Jurkat, Clone E6-1 (cell line): ENCODE data around the gene PPP1R10.

Source experiments
- DNase-seq: peaks from one replicate; pipeline ENCODE4 v3.0.0-alpha.2; 2011; ENCODE audit warnings: low read depth, low spot score
- H3K4me3 ChIP-seq: 2 replicates; pipeline ENCODE4 v1.5.1; 2011; ENCODE audit warnings: mild to moderate bottlenecking, low read length, control low read depth, moderate library complexity

Gene PPP1R10

DNA sequence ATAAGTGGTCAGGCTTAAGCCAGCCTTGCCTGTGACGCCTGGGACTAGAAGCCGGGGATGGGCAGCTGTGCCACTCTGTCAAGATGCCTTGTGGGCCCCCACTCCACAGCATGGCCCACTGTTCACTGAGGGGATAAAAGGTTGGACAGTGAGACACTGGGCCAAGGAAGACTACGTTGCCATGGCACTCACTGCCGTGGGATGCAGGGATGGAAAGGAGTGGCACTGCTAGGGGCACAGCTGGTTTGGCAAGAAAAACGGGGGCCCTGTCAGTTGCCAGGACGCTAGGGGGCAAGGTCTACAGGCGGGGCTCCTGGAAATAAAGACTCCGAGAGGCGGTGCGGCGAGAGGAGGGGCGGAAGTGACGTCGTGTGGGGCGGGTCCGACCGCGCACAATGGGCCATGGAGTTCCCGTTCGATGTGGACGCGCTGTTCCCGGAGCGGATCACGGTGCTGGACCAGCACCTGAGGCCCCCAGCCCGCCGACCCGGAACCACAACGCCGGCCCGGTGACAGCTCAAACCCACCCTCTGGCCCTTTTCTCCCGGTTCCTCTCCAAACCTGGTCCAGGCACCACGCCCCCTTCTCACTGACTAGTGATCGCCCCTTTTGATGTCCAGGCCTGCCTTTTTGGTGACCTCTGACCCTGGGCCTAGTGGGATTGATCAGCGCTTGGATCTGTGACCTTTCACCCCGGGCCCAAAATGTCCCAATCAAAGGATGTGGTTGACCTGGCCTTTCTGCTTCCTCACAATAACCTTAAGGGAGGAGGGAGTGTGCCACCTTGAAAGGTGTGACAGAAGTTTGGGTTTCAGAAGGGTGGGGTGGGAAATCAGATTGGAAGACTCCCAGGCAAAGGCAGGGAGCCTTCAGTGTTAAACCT, 9.7 kb upstream of the PPP1R10 start, which contains the start of gene ATAT1:
TSS of gene ATAT1 (plus strand) at position 391 of the 883 bp plus-strand sequence.
- peak within 1 kb of the TSS; percentile 76 for H3K4me3 ChIP-seq
- DNase-seq, result peak; percentile 70

DNA sequence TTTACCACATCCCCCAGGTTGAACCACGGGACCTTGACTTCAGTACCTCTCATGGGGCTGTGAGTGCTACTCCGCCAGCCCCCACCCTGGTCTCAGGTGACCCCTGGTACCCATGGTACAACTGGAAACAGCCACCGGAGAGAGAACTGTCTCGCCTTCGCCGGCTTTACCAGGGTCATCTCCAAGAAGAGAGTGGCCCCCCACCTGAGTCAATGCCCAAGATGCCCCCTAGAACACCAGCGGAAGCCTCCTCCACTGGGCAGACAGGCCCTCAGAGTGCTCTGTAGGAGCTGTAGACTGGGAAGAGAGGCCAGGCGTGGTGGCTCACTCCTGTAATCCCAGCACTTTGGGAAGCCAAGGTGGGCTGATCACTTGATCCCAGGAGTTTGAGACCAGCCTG, 8.5 kb upstream of the PPP1R10 start:
- DNase-seq, result no peak
- no peak overlapping the region for H3K4me3 ChIP-seq

DNA sequence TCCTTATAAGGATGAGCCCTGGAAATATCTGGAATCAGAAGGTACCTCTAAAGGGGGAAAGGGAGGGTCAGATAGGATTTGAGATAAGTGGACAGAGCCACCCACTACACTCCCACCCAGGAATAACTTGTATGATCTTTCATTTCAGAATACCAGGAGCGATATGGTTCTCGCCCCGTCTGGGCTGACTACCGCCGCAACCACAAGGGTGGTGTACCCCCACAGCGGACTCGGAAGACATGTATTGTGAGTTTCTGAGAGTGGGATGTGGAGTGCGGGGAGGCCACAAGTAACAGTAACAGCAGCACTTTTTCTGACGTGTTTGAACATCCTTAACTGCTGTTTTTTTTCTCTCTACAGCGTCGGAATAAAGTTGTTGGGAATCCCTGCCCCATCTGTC, 2.5 kb upstream of the PPP1R10 start:
- DNase-seq, result no peak
- no peak overlapping the region for H3K4me3 ChIP-seq

DNA sequence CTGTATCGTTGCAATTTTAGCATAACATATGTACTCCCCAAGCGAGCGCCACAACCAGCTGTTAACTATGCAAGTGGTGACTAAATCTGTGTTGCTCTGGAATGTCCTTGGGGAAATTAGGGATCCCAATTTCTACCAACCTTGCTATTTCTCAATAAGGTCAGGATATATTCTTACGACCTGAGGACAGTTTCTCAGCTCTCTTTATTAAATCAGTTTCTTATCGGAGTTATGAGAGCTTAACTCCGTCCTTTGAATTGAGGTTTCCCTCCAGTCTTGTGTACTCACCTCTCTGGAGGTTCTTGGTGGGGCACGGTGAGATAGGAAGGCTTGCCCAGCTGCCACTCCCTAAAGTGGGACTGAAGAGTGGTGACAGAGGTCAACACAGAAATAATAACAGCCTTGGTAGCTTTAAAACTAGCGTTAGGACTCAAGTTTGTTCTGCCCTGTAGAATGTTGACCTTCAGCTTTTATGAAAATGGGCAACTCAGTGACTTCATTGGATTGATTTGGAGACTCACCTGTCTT, 1.3 kb upstream of the PPP1R10 start:
- no peak for DNase-seq
- H3K4me3 ChIP-seq, result peak overlapping the region; percentile 68

DNA sequence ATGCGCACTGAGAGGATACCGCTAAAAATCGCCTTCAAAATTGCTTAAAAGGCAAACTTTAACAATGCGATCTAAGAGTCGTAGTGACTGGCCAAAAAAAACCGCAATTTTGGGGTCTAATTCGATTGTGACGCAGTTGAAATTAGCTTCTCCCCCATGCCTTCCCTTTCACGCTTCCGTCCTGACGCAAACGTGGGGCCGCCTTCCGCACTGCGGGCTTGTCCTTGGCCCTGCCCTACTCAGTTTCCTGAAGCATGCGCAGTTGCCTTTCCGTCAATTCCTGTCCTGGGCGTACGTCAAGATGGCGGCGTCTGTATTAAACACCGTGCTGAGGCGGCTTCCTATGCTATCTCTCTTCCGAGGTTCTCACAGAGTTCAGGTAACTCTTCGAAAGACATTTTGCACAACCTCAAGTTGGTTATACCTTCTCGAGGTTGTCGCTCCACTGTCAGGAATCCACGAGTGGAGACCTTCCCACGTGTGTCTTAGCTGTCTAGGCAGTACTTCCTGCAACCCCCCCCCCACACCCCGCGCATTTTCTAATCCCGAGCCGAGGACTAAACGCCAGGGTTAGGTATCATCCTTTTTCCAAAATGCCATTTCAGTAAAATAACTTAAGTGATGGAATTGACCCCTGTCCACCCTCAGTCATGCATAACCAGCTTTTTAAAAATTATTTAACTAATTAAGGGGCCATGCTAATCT, 674 bp upstream of the PPP1R10 start, which contains the start of gene MRPS18B:
TSS of gene MRPS18B (plus strand) at position 276 of the 705 bp plus-strand sequence. CDS start at position 302, 26 bp downstream.
- peak; percentile 98 for DNase-seq

DNA sequence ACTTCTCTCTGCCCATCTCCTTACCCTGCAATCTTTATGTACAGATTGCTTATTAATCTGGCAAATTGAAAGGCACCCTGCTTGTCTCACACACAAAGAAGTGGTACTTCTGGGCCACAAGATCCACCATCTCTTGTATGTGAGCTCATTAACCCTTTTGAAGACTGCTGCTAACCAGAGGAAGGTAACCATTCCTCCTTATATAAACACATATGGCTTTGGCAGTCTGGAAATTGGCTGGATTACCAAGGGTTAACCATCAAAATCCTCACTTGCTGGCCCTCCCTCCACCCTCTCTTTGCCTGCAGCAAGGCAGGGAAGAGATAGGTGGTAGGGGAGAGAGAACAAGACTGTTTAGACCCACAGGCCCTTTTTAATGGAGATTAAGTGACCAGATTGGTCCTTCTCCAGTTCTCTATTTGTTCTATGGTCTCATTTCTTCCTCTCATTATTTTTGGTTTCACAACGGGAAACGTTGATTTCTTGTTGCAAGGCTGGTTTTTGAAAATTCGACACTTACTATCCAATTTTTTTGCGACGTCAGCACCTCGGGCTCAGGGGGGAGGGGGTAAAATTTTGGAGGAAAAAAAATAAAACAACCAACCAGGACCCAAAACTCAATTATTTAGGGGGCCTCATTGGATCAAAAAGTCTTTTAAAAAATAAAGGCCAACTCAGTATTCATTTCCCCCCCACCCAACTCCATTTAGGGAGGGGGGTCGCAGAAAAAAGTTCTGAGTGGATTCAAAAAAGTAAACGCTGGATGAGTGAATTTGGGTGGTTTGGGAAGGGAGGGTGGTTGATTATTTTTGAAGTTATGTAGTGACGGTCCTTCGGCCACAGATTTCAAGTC, 859 bp downstream of the PPP1R10 start:
- peak overlapping the region; percentile 96 for H3K4me3 ChIP-seq
- DNase-seq, result no peak

More for the DNA sequence above, 674 bp upstream of the PPP1R10 start, which contains the start of gene MRPS18B:
- H3K4me3 ChIP-seq, result peak within 1 kb of the TSS; percentile 96

DNA sequence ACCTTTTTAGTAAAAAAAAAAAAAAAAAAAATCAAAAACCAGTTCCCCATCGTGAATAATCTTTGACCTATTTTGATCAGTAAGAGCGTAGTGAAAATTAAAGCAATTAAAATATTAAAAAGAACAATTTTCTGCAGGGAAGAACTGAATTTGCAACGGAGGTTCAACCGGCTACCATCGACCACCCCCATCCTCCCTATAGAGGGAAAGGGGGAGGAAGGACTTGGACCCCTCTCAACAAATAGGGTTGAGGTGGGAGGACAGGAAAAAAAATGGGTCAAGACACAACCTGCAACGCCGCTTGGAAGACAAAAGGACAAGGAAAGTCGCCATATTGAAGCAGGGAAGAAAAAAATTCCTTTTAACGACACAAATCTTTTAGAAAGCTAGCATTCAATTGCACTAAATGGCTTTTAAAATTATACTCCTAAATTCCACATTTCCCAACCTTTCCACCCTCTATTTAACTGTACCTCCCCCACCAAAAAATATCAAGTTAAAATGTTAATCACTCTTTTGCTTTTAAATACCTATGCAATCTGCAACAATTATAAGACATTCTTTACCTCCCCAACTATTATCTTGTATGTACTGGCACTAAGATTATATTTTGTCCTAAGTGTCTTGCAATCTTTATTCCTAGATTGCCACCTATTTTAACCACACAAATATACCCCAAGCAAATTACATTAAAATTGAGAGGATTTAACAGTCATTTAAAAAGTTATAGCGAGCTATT, 1.7 kb downstream of the PPP1R10 start:
- peak overlapping the region; percentile 96 for H3K4me3 ChIP-seq
- DNase-seq, result peak; percentile 78

DNA sequence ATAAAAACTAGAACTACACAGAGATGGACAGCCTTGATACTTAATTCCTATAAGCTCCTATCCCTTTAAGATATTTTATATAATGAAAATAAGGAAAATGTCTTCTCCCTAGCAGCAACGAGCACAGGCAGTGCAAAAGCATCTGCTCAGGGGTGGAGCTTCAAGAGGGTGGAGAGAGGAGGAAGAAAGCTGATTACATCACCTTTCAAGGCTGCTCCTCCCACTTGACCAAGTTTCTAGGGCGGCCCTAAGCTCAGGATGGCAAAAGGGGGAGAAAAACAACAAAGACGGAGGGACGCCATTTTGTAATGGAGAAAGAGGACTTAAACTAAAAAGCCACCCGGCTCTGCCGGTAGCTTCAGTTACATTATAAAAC, 2.2 kb downstream of the PPP1R10 start:
- peak overlapping the region; percentile 96 for H3K4me3 ChIP-seq
- peak; percentile 98 for DNase-seq

DNA sequence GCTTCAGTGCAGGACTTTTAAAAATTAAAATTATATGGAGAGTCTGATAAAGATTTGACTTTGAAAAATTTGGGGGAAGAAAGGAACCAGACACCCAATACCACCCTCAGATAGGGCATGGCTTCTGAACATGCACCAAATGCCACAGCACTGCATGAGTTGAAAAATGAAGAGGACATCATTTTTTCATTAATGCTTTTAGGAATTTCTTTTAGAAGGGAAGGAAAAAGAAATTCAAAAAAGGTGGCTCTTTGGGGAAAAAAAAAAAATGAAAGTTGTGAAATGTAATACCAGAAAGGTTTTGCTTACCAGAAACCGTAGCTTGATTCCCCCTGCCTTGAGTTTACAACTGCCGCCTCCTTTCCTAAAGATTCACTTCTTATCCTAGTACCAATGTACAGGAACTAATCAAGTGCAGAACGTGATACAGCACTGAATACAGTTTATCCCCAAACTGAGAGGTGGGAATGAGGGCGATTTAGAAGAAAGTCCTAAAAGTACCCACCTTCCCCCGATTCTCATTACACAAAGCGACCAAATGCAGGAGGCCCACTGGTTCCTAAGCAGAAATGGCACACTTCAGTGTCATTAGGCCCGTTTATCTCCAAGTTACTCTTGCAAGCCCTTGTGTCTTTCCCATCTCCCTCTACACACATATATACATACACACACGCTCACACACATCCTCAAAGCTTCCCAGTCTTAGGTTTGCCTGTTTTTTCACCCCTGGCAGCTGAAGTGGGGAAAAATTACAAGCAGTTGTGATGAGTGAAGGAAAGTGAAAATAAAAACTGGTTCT, 2.8 kb downstream of the PPP1R10 start:
- no peak for DNase-seq
- peak overlapping the region; percentile 96 for H3K4me3 ChIP-seq

DNA sequence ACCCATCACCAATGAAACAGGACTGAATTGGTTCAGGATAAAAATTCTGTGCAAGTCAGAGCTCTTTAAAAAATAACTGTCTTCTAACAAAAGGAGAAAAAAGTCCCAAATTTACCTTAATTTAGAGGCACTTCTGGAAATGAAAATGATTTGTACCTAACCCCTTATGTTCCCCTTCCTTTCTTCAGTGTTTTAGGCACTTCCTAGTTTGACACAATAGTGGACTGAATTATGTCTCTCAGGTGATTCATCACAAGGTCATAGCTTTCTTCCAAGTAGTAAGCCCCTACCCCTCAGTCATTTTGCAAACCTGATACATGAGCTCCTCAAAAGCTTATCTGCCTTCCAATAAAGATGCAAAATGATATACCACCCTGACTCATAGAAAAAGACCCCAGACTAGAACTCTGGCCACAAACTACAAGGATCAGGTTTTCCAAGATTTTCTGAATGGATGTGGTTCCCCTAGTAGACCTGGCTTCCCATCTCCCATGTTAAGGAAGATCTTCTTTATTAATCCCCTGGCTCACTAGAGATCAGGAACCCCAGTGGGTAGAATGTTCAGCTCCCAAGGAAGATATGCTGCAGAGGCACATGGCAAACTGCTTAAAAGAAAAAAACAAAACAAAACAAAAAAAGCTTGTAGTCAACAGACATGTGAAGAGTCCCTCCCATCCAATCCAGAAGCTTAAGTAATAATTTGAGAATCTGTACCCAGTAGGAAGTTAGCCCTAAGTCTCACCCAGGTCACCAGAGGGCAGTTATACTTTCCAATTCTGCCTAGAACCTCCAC, 3.6 kb downstream of the PPP1R10 start:
- no peak overlapping the region for H3K4me3 ChIP-seq
- no peak for DNase-seq

DNA sequence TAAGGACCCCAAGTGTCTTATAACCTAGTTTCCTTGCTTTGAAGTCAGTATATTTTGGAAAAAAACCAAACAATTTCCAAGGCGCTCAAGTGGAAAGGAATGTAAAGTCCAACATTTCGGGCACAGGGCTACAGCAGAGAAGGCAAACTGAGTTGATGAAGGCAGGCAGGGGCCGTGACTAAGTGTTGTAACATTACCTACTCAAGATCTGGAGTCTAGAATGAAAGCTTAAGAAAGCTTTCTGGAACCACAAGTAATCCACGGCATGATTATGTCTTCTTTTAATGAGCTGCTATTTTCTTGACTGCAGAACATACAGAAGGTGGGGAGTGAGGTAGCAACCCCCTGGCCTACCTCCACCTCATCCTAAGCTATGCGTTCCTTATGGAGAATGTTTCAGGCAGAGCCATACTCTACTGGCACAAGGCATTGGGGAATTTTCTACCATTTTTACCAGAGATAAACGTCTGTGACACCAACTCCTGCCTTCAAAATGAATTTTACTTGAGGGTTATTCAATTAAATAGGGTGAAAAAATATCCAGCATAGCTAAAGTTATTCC, 4.3 kb downstream of the PPP1R10 start:
- no peak overlapping the region for H3K4me3 ChIP-seq
- no peak for DNase-seq

DNA sequence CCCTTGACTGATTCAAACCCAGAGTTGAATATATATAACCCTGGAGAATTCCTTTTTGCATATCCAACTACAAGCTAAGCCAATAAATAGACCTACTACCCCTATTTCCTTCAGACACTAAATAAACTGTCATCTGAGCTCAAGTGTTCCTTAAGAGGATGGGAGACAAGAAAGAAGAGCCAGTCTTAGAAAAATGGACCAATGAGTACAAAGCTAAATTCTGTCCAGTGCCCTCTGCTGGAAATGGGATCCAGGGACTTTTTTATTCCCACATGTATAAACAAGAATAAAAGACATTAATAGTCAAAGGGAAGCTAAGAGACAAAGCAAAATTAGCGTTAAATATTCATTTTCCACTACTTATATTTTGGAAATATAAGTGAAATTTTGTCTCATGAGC, 4.8 kb downstream of the PPP1R10 start:
- DNase-seq, result no peak
- H3K4me3 ChIP-seq, result no peak overlapping the region

DNA sequence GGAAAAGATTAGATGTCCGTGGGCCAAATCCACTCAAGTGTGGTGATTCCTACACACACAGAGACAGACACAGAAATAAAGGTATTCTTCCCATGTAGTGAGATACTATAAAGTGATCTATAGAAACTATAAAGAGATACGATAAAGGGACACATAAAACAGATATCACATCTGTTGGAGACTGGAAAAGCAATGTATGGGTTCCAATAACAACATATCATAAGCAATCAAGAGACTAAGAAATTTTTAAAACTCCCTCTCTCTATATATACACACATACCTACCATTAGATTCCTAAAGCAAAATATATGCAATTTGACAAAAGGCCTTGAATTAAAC, 5.2 kb downstream of the PPP1R10 start:
- no peak overlapping the region for H3K4me3 ChIP-seq
- no peak for DNase-seq

DNA sequence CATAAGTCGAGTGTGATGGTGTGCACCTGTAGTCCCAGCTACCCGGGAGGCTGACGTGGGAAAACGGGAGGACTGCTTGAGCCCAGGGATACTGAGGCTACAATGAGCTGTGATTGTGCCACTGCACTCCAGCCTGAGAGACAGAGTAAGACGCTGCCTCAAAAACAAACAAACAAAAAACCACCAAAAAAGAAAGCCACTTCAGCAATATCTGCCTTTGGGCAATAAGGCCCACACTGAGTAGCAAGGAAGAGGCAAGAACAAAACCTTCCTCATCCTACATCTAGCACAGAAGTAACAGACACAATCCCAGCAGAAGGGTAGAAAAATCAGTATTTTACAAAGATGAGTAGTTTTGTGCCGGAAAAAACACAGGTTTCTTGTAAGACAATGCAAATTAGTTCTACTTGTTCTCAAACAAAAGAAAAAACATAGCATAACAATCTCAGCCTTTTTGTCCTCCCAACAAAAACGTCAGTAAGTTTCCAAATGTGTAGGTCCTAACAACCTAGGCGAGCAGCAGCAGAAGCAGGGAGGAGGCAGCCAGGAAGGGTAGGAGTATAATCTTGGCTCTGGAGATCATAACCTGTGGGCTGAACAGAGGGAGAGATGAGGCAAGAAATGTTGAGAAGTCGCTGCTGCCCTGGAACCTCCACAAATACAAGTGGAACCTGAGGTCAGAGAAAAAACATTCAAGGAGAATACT, 5.7 kb downstream of the PPP1R10 start:
- no peak for DNase-seq
- H3K4me3 ChIP-seq, result no peak overlapping the region

DNA sequence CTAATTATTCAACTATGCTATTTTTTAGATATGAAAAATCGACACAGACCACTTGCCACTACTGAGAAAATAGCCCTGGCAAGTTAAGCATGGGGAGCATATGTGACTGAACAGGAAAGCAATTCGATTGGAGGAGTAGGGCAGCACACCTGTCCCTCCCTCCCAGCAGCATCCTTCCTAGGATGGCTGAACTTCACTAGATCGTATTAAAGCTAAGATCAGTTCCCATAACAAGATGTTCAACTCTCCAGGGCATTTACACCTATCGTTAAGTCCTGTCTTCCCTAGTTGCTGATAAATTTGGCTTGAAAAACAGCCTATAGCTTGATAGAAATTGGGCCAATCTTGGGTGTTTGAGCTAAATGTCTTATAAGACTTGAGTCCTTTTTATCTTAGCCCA, 7.0 kb downstream of the PPP1R10 start:
- no peak for DNase-seq

DNA sequence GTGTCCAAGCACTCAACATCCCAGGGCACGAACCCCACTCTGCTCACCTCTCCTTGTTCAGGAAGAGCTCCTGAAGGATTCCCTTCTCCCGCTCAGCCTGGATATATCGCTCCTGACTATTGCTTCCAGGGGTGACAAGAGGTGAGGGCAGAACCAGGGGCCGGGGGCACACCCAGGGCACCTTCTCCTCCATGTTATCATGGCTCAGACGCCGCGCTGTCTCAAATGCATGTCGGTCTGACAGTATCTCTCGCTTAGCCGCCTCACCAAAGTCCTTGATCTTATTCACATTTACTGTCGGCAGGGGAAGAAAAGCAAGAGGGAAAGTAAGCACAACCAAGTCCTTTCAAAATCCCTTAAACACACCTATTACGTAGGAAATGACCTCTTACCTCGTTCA, 13.1 kb downstream of the PPP1R10 start:
- no peak overlapping the region for H3K4me3 ChIP-seq
- DNase-seq, result no peak

More for the DNA sequence above, 7.0 kb downstream of the PPP1R10 start:
- no peak overlapping the region for H3K4me3 ChIP-seq
